ENCODE results near the gene UIMC1. TPM values are rescaled to one million over a fixed set of nuclear protein-coding genes. Genes with fewer than 3 reads are reported as not detected.

The UIMC1 gene
- total RNA-seq, 4 donors from 2014 or later: 18.2 to 31.0 (median 29.2) TPM

- intact Hi-C loops (cut with DNase I; ENCODE audit: low total_unique reads): no loop called here
- 85 to 87% methylated on average over 3 of the region's 3 CpGs for WGBS, 2 donors
- no peak for DNase-seq (ENCODE audit: low spot score in 2 of 2)
- TF ChIP-seq POLR2A (IDR thresholded peaks at IDR 0.05) (no peak), CTCF (IDR thresholded peaks at IDR 0.05) (no peak)
- H3K4me3 ChIP-seq (ENCODE audit: low read depth, poor library complexity, severe bottlenecking): no peak overlapping the region
Measured at GRCh38 chr5:176921714-176922113, 84.9 kb downstream of the UIMC1 start.

GRCh38 chr5:176918613-176919012 lies 88.0 kb downstream of the UIMC1 start:
- TF ChIP-seq CTCF (IDR thresholded peaks at IDR 0.05) (no peak), POLR2A (IDR thresholded peaks at IDR 0.05) (no peak)
- no peak for DNase-seq (ENCODE audit: low spot score in 2 of 2)
- no peak overlapping the region for H3K4me3 ChIP-seq (ENCODE audit: low read depth, poor library complexity, severe bottlenecking)
- 94 to 96% methylated on average over 6 of the region's 6 CpGs for WGBS, 2 donors
- intact Hi-C loops (cut with DNase I; ENCODE audit: low total_unique reads): no loop called here

- intact Hi-C loops (cut with DNase I; ENCODE audit: low total_unique reads): no loop called here
- TF ChIP-seq CTCF (IDR thresholded peaks at IDR 0.05): no peak
- TF ChIP-seq POLR2A (IDR thresholded peaks at IDR 0.05): no peak
- no peak overlapping the region for H3K4me3 ChIP-seq (ENCODE audit: low read depth, poor library complexity, severe bottlenecking)
- DNase-seq (ENCODE audit: low spot score in 2 of 2): no peak
Measured at GRCh38 chr5:176916337-176916736, 90.2 kb downstream of the UIMC1 start.

GRCh38 chr5:176915906-176916305 lies 90.7 kb downstream of the UIMC1 start:
- intact Hi-C loops (cut with DNase I; ENCODE audit: low total_unique reads): no loop called here
- DNase-seq (ENCODE audit: low spot score in 2 of 2): no peak
- WGBS, 2 donors: 72 to 78% methylated on average over 2 of the region's 2 CpGs
- no peak overlapping the region for H3K4me3 ChIP-seq (ENCODE audit: low read depth, poor library complexity, severe bottlenecking)
- TF ChIP-seq POLR2A (IDR thresholded peaks at IDR 0.05) (no peak), CTCF (IDR thresholded peaks at IDR 0.05) (no peak)

- TF ChIP-seq CTCF (IDR thresholded peaks at IDR 0.05) (no peak), POLR2A (IDR thresholded peaks at IDR 0.05) (no peak)
- intact Hi-C loops (cut with DNase I; ENCODE audit: low total_unique reads): no loop called here
- no peak overlapping the region for H3K4me3 ChIP-seq (ENCODE audit: low read depth, poor library complexity, severe bottlenecking)
- WGBS, 2 donors: 87 to 91% methylated on average over 2 of the region's 2 CpGs
- DNase-seq (ENCODE audit: low spot score in 2 of 2): peak in 1 of 2 donors; percentile 57
Measured at GRCh38 chr5:176912115-176912514, 94.5 kb downstream of the UIMC1 start.

- intact Hi-C loops (cut with DNase I; ENCODE audit: low total_unique reads): no loop called here
- no peak for TF ChIP-seq POLR2A (IDR thresholded peaks at IDR 0.05)
- TF ChIP-seq CTCF (IDR thresholded peaks at IDR 0.05): no peak
- no peak for DNase-seq (ENCODE audit: low spot score in 2 of 2)
- WGBS, 2 donors: 92 to 94% methylated on average over 5 of the region's 5 CpGs
- H3K4me3 ChIP-seq (ENCODE audit: low read depth, poor library complexity, severe bottlenecking): no peak overlapping the region
Measured at GRCh38 chr5:176908675-176909368, 97.8 kb downstream of the UIMC1 start.

All from lower leg skin (tissue), 4 donors.